Endothelial cell of hepatic sinusoid (primary cell): Measurements from ENCODE around the gene CLMN.

ENCODE experiments used
- in situ Hi-C: cut with HindIII; loops from 2 replicates; pipeline ENCODE4 v1.10.0; 2017; ENCODE audit warnings: low sequenced_read_pairs

Gene CLMN

GRCh38 chr14:95267306-95267705 lies 52.4 kb downstream of the CLMN start:
- in situ Hi-C loops: no loop called here

GRCh38 chr14:95265106-95266094 lies 54.3 kb downstream of the CLMN start:
- in situ Hi-C loops: no loop called here

GRCh38 chr14:95264271-95264973 lies 55.3 kb downstream of the CLMN start:
- in situ Hi-C loops: no loop called here

GRCh38 chr14:95263527-95264231 lies 56.0 kb downstream of the CLMN start:
- in situ Hi-C loops: no loop called here

GRCh38 chr14:95262511-95262891 lies 57.2 kb downstream of the CLMN start:
- in situ Hi-C loops: no loop called here

- in situ Hi-C loops: no loop called here
Measured at GRCh38 chr14:95261616-95262510, 57.8 kb downstream of the CLMN start.

- in situ Hi-C loops: no loop called here
Measured at GRCh38 chr14:95260537-95261361, 59.0 kb downstream of the CLMN start.

- in situ Hi-C loops: loop anchor here (5.0 kb wide), 1 partner anchor 283 kb away; no protein-coding TSS in a partner anchor
Measured at GRCh38 chr14:95258754-95259593, 60.7 kb downstream of the CLMN start.

GRCh38 chr14:95258156-95258555 lies 61.6 kb downstream of the CLMN start:
- in situ Hi-C loops: loop anchor here (5.0 kb wide), 1 partner anchor 284 kb away; no protein-coding TSS in a partner anchor

- in situ Hi-C loops: loop anchor here (5.0 kb wide), 1 partner anchor 285 kb away; no protein-coding TSS in a partner anchor
Measured at GRCh38 chr14:95257521-95257920, 62.2 kb downstream of the CLMN start.

GRCh38 chr14:95256776-95257060 lies 63.0 kb downstream of the CLMN start:
- in situ Hi-C loops: loop anchor here (5.0 kb wide), 1 partner anchor 286 kb away; no protein-coding TSS in a partner anchor

- in situ Hi-C loops: loop anchor here (5.0 kb wide), 1 partner anchor 286 kb away; no protein-coding TSS in a partner anchor
Measured at GRCh38 chr14:95256002-95256775, 63.5 kb downstream of the CLMN start.

- in situ Hi-C loops: loop anchor here (5.0 kb wide), 1 partner anchor 287 kb away; no protein-coding TSS in a partner anchor
Measured at GRCh38 chr14:95255487-95255886, 64.2 kb downstream of the CLMN start.

GRCh38 chr14:95255013-95255412 lies 64.7 kb downstream of the CLMN start:
- in situ Hi-C loops: loop anchor here (5.0 kb wide), 1 partner anchor 287 kb away; no protein-coding TSS in a partner anchor

- in situ Hi-C loops: no loop called here
Measured at GRCh38 chr14:95254288-95254687, 65.4 kb downstream of the CLMN start.

GRCh38 chr14:95253039-95253630 lies 66.6 kb downstream of the CLMN start:
- in situ Hi-C loops: no loop called here

GRCh38 chr14:95252219-95252618 lies 67.5 kb downstream of the CLMN start:
- in situ Hi-C loops: no loop called here
